HepG2 (cell line): ENCODE data around the gene PDP2. TPM values are rescaled to one million over a fixed set of nuclear protein-coding genes. Genes with fewer than 3 reads are reported as not detected.
A peak's percentile ranks its signal among the peaks of the same experiment; 100 is the strongest.

Experiments
- ARID4A ChIP-seq: sonication (generic); formaldehyde crosslinking; IDR thresholded peaks from 2 replicates; pipeline ENCODE4 v1.5.0; 2020; ENCODE audit warnings: mild to moderate bottlenecking, missing genetic modification reagents, borderline replicate concordance
- CENPT ChIP-seq: sonication (generic); formaldehyde crosslinking; IDR thresholded peaks from 2 replicates; pipeline ENCODE4 v1.8.0; 2022; ENCODE audit warnings: low read depth, mild to moderate bottlenecking, moderate library complexity, missing genetic modification reagents
- DMAP1 ChIP-seq: IDR thresholded peaks from 2 replicates; pipeline ENCODE4 v1.6.1; 2016
- EED ChIP-seq: sonication (generic); formaldehyde crosslinking; IDR thresholded peaks from 2 replicates; pipeline ENCODE4 v1.5.0; 2020; ENCODE audit warnings: mild to moderate bottlenecking, missing genetic modification reagents
- GABPB1 ChIP-seq: IDR thresholded peaks from 2 replicates; pipeline ENCODE4 v1.6.1; 2016; ENCODE audit warnings: mild to moderate bottlenecking, missing genetic modification reagents, moderate library complexity, missing compliant biosample characterization
- KMT2B ChIP-seq: IDR thresholded peaks from 2 replicates; pipeline ENCODE4 v1.6.1; 2016; ENCODE audit warnings: missing genetic modification reagents, missing compliant biosample characterization
- MBD4 ChIP-seq: IDR thresholded peaks from 2 replicates; pipeline ENCODE4 v1.6.1; 2012; ENCODE audit warnings: low read length, inconsistent platforms, borderline replicate concordance
- MED1 ChIP-seq: sonication (generic); formaldehyde crosslinking; IDR thresholded peaks from 2 replicates; pipeline ENCODE4 v1.4.0; 2020; ENCODE audit warnings: missing genetic modification reagents
- SALL1 ChIP-seq: sonication (generic); formaldehyde crosslinking; IDR thresholded peaks from 2 replicates; pipeline ENCODE4 v1.8.0; 2022; ENCODE audit warnings: mild to moderate bottlenecking, missing genetic modification reagents
- SALL2 ChIP-seq: sonication (generic); formaldehyde crosslinking; IDR thresholded peaks from 2 replicates; pipeline ENCODE4 v1.8.1; 2023; ENCODE audit warnings: mild to moderate bottlenecking, missing genetic modification reagents, inconsistent platforms
- SP5 ChIP-seq: IDR thresholded peaks from 2 replicates; pipeline ENCODE4 v1.6.1; 2016; ENCODE audit warnings: low read depth, borderline replicate concordance
- SUZ12 ChIP-seq: fragments of 150-350 bp; IDR thresholded peaks from 2 replicates; pipeline ENCODE4 v1.6.1; 2014; ENCODE audit warnings: low read depth, low read length
- TBX3 ChIP-seq: fragments of 450-650 bp; IDR thresholded peaks from 2 replicates; pipeline ENCODE4 v1.6.1; 2017; ENCODE audit warnings: antibody characterized with exemption, mild to moderate bottlenecking, inconsistent platforms, borderline replicate concordance
- TRAFD1 ChIP-seq: sonication (generic); formaldehyde crosslinking; IDR thresholded peaks from 2 replicates; pipeline ENCODE4 v1.5.1; 2020; ENCODE audit warnings: missing genetic modification reagents, mild to moderate bottlenecking, borderline replicate concordance
- ZBTB3 ChIP-seq: sonication (generic); formaldehyde crosslinking; IDR thresholded peaks from 2 replicates; pipeline ENCODE4 v1.4.0; 2020; ENCODE audit warnings: low read depth, mild to moderate bottlenecking, moderate library complexity, missing genetic modification reagents, borderline replicate concordance
- ZBTB4 ChIP-seq: sonication (generic); formaldehyde crosslinking; IDR thresholded peaks from 2 replicates; pipeline ENCODE4 v1.4.0; 2020; ENCODE audit warnings: missing genetic modification reagents, mild to moderate bottlenecking, borderline replicate concordance
- ZFP41 ChIP-seq: sonication (generic); formaldehyde crosslinking; IDR thresholded peaks from 2 replicates; pipeline ENCODE4 v1.4.0; 2020; ENCODE audit warnings: mild to moderate bottlenecking, missing genetic modification reagents, borderline replicate concordance
- ZNF263 ChIP-seq: sonication (generic); formaldehyde crosslinking; IDR thresholded peaks from 2 replicates; pipeline ENCODE4 v1.4.0; 2020; ENCODE audit warnings: missing genetic modification reagents
- ZNF326 ChIP-seq: sonication (generic); formaldehyde crosslinking; IDR thresholded peaks from 2 replicates; pipeline ENCODE4 v1.4.0; 2020; ENCODE audit warnings: missing genetic modification reagents, borderline replicate concordance
- ZNF343 ChIP-seq: sonication (generic); formaldehyde crosslinking; IDR thresholded peaks from 2 replicates; pipeline ENCODE4 v1.4.0; 2020; ENCODE audit warnings: mild to moderate bottlenecking, missing genetic modification reagents
- ZNF496 ChIP-seq: sonication (generic); formaldehyde crosslinking; IDR thresholded peaks from 2 replicates; pipeline ENCODE4 v1.8.1; 2023; ENCODE audit warnings: mild to moderate bottlenecking, moderate library complexity, missing genetic modification reagents; ENCODE audit not compliant: insufficient replicate concordance
- polyA plus RNA-seq, 8 experiments: library from polyadenylated mRNA; depleted of rRNA in 3 of 8; stranded (reverse) in 7 of 8; unstranded in 1 of 8; fragments of >200 nt; fragmentation: Illumina TruSeq in 4 of 8; extraction: Trizol in 4 of 8; gene quantifications; 2 replicates each; pipeline versions ENCODE4 v1.2.1 to v1.2.3, GENCODE V29; 2011 to 2016; ENCODE audit warnings: low read depth in 4 of 8, missing spikeins in 1 of 8, mixed read lengths in 1 of 8; ENCODE audit not compliant: insufficient read depth in 1 of 8
- total RNA-seq, 5 experiments: library from RNA; depleted of rRNA; stranded (reverse); fragments of >200 nt; fragmentation: Illumina TruSeq; extraction: Trizol; gene quantifications; 2 replicates each; pipeline ENCODE4 v1.2.3, GENCODE V29; 2016; ENCODE audit warnings: low read depth in 1 of 5

PDP2 gene
- total and polyA plus RNA-seq, 2 of the 13 experiments (the other 11 are each of a cell fraction or from before 2014, with no cell fraction given) = 12.8 to 15.8 TPM

- TF ChIP-seq ZFP41 (CRISPR knock-in tag) (no peak), SUZ12 (no peak), TRAFD1 (CRISPR knock-in tag) (peak; percentile 56; the same call in 1 of the 2 replicates), KMT2B (CRISPR knock-in tag) (0 out of 2 replicates have a peak, but pooled peaks have one; percentile 35), ZBTB4 (CRISPR knock-in tag) (peak; percentile 34; the same call in 1 of the 2 replicates), GABPB1 (CRISPR knock-in tag) (peak; percentile 71; the same call in 1 of the 2 replicates), TBX3 (no peak), ARID4A (CRISPR knock-in tag) (peak; percentile 81; the same call in 1 of the 2 replicates), CENPT (CRISPR knock-in tag) (peak; percentile 51; the same call in 1 of the 2 replicates), EED (CRISPR knock-in tag) (peak; percentile 80; the same call in 1 of the 2 replicates), SALL2 (peak; percentile 56; the same call in 1 of the 2 replicates), ZNF496 (CRISPR knock-in tag) (no peak), ZNF326 (CRISPR knock-in tag) (no peak), SP5 (peak; percentile 45; the same call in 1 of the 2 replicates), ZNF263 (peak; percentile 95), MBD4 (no peak), SALL1 (CRISPR knock-in tag) (peak; percentile 77), MED1 (CRISPR knock-in tag) (peak; percentile 68; the same call in 1 of the 2 replicates), DMAP1 (CRISPR knock-in tag) (peak; percentile 68; the same call in 1 of the 2 replicates), ZNF343 (no peak), ZBTB3 (no peak)
Observed at GRCh38 chr16:66872943-66873684, 7.2 kb upstream of the PDP2 start (continued).
